ENCODE results near the gene CRIP2. TPM values are rescaled to one million over a fixed set of nuclear protein-coding genes. Genes with fewer than 3 reads are reported as not detected.
A peak's percentile ranks its signal among the peaks of the same experiment; 100 is the strongest.

CRIP2 gene
- total and polyA plus RNA-seq, 2 of the 13 experiments (the other 11 are each of a cell fraction or from before 2014, with no cell fraction given), result 31.6 to 37.9 TPM

- no peak for TF ChIP-seq TRAFD1 (CRISPR knock-in tag; IDR thresholded peaks at IDR 0.05; ENCODE audit: borderline replicate concordance)
- TF ChIP-seq CBX2 (IDR thresholded peaks at IDR 0.05; ENCODE audit: low read depth, low read length), result no peak
- no peak for TF ChIP-seq CBX2 (CRISPR knock-in tag; IDR thresholded peaks at IDR 0.05; ENCODE audit: low read depth)
- TF ChIP-seq FOXO4 (CRISPR knock-in tag; conservative IDR thresholded peaks at IDR 0.05), result no peak
- no peak for TF ChIP-seq ZNF605 (CRISPR knock-in tag; IDR thresholded peaks at IDR 0.05)
- TF ChIP-seq BCLAF1 (IDR thresholded peaks at IDR 0.05), result no peak
- TF ChIP-seq PAWR (CRISPR knock-in tag; IDR thresholded peaks at IDR 0.05; ENCODE audit: borderline replicate concordance), result no peak
- peak; percentile 95 for TF ChIP-seq HNRNPL (IDR thresholded peaks at IDR 0.05; ENCODE audit: low read depth, low read length)
- no peak for TF ChIP-seq ZNF660 (CRISPR knock-in tag; IDR thresholded peaks at IDR 0.05; ENCODE audit: borderline replicate concordance, low read depth)
- 0 out of 2 replicates have a peak, but pooled peaks have one; percentile 5 for TF ChIP-seq HNF4A (CRISPR knock-in tag; IDR thresholded peaks at IDR 0.05)
- TF ChIP-seq ZSCAN30 (CRISPR knock-in tag; IDR thresholded peaks at IDR 0.05), result no peak
- TF ChIP-seq ZNF780A (CRISPR knock-in tag; IDR thresholded peaks at IDR 0.05), result no peak
- TF ChIP-seq ZBTB43 (CRISPR knock-in tag; conservative IDR thresholded peaks at IDR 0.05), result no peak
- no peak for TF ChIP-seq PCBP2 (optimal IDR thresholded peaks at IDR 0.05; ENCODE audit: low read depth, low read length, poor library complexity, severe bottlenecking)
- peak; percentile 29; the same call in 1 of the 2 replicates for TF ChIP-seq HIVEP1 (CRISPR knock-in tag; IDR thresholded peaks at IDR 0.05)
- no peak for TF ChIP-seq RBM39 (IDR thresholded peaks at IDR 0.05; ENCODE audit: low read depth, low read length, poor library complexity, severe bottlenecking)
- TF ChIP-seq ZNF772 (CRISPR knock-in tag; IDR thresholded peaks at IDR 0.05), result no peak
- no peak for TF ChIP-seq ZNF83 (CRISPR knock-in tag; IDR thresholded peaks at IDR 0.05; ENCODE audit: borderline replicate concordance)
- TF ChIP-seq HIC2 (CRISPR knock-in tag; IDR thresholded peaks at IDR 0.05; ENCODE audit: low read depth), result peak; percentile 60; the same call in 1 of the 2 replicates
- no peak for TF ChIP-seq KLF6 (CRISPR knock-in tag; IDR thresholded peaks at IDR 0.05)
These were observed 23.2 kb downstream of the CRIP2 start (continued) for GRCh38 chr14:105497671-105498429.

Measured in HepG2 (cell line).